Vagina (tissue), 2 donors: ENCODE data around the gene MRNIP. TPM values are rescaled to one million over a fixed set of nuclear protein-coding genes. Genes with fewer than 3 reads are reported as not detected.

Source experiments
- DNase-seq, 2 donors: peaks; one replicate each; pipeline ENCODE4 v3.0.0-alpha.2; 2017; ENCODE audit errors: extremely low spot score in 2 of 2
- H3K27ac ChIP-seq: fragments of 200-600 bp; sonication (generic); one replicate; pipeline ENCODE4 v1.5.1; 2019
- H3K27me3 ChIP-seq: fragments of 200-600 bp; sonication (generic); one replicate; pipeline ENCODE4 v1.5.1; 2019
- H3K36me3 ChIP-seq, 2 donors: fragments of 200-600 bp; sonication (generic); one replicate each; pipeline ENCODE4 v1.5.1; 2017 to 2019
- H3K4me1 ChIP-seq: fragments of 200-600 bp; sonication (generic); one replicate; pipeline ENCODE4 v1.5.1; 2019
- H3K4me3 ChIP-seq, 2 donors: fragments of 200-600 bp; sonication (generic); 1 replicate in 1 of 2; 2 replicates in 1 of 2; pipeline ENCODE4 v1.5.1; 2016 to 2019
- H3K9me3 ChIP-seq: fragments of 200-600 bp; sonication (generic); one replicate; pipeline ENCODE4 v1.5.1; 2019
- CTCF ChIP-seq, 3 experiments: fragments of 450-650 bp in 2 of 3; fragments of 200-600 bp in 1 of 3; sonication (generic) in 1 of 3; IDR thresholded peaks; one replicate each; pipeline ENCODE4 v1.5.1; 2017 to 2019; ENCODE audit warnings: antibody characterized with exemption in 3 of 3, mild to moderate bottlenecking in 2 of 3, moderate library complexity in 2 of 3
- POLR2A ChIP-seq, 2 donors: fragments of 450-650 bp; IDR thresholded peaks; one replicate each; pipeline ENCODE4 v1.6.1; 2017; ENCODE audit warnings: antibody characterized with exemption in 2 of 2, mild to moderate bottlenecking in 2 of 2, moderate library complexity in 2 of 2
- POLR2AphosphoS5 ChIP-seq, 2 donors: sonication (generic); formaldehyde crosslinking; IDR thresholded peaks; one replicate each; pipeline ENCODE4 v1.9.0; 2017; ENCODE audit warnings: antibody characterized with exemption in 2 of 2, mild to moderate bottlenecking in 2 of 2, low read depth in 1 of 2; ENCODE audit not compliant: insufficient read depth in 1 of 2
- intact Hi-C: fragments of 100-400 bp; cut with DNase I; formaldehyde crosslinking; loops from one replicate; pipeline ENCODE4 v1.15.1; 2023
- total RNA-seq: library from RNA; depleted of rRNA; stranded (reverse); fragments of >200 nt; gene quantifications from one replicate; pipeline ENCODE4 v1.2.3, GENCODE V29; 2016

The MRNIP gene
- total RNA-seq, 1 donor from 2014 or later: 53.8 TPM

- H3K4me3 ChIP-seq: no peak overlapping the region
- no peak for TF ChIP-seq POLR2AphosphoS5 (IDR thresholded peaks at IDR 0.05; ENCODE audit: insufficient read depth in 1 of 2, low read depth in 1 of 2)
- no peak for TF ChIP-seq POLR2A (IDR thresholded peaks at IDR 0.05)
- no peak for TF ChIP-seq CTCF (IDR thresholded peaks at IDR 0.05)
- no peaks in the 10 kb centered on the region for H3K27me3 ChIP-seq
- no peak for DNase-seq
- peaks cover 57% of the 10 kb centered on the region for H3K4me1 ChIP-seq
- intact Hi-C loops: loop anchor here (10.0 kb wide), 2 partner anchors 54 to 104 kb away; partner anchors contain the start of genes MRNIP and TBC1D9B
- H3K36me3 ChIP-seq: peaks cover 0 to 44% of the 10 kb centered on the region in 2 donors
- H3K9me3 ChIP-seq: no peaks in the 10 kb centered on the region
- no peak overlapping the region for H3K27ac ChIP-seq
These were observed 57.9 kb downstream of the MRNIP start for GRCh38 chr5:179800696-179801201.

- Histone ChIP-seq H3K27me3 (no peaks in the 10 kb centered on the region), H3K27ac (no peak overlapping the region), H3K36me3 (peaks cover 0 to 44% of the 10 kb centered on the region in 2 donors), H3K9me3 (no peaks in the 10 kb centered on the region), H3K4me1 (peaks cover 59% of the 10 kb centered on the region), H3K4me3 (no peak overlapping the region)
- intact Hi-C loops: loop anchor here (10.0 kb wide), 2 partner anchors 55 to 105 kb away; partner anchors contain the start of genes MRNIP and TBC1D9B
- DNase-seq: no peak
- no peak for TF ChIP-seq POLR2AphosphoS5 (IDR thresholded peaks at IDR 0.05; ENCODE audit: insufficient read depth in 1 of 2, low read depth in 1 of 2)
- no peak for TF ChIP-seq POLR2A (IDR thresholded peaks at IDR 0.05)
- TF ChIP-seq CTCF (IDR thresholded peaks at IDR 0.05): no peak
These were observed 58.4 kb downstream of the MRNIP start for GRCh38 chr5:179800071-179800695.

GRCh38 chr5:179799644-179799973 lies 59.0 kb downstream of the MRNIP start:
- intact Hi-C loops: loop anchor here (5.0 to 10.0 kb wide), 2 partner anchors 37 to 115 kb away; partner anchors contain the start of gene CBY3
- no peak for DNase-seq
- no peak overlapping the region for H3K4me3 ChIP-seq
- no peak for TF ChIP-seq CTCF (IDR thresholded peaks at IDR 0.05)
- TF ChIP-seq POLR2A (IDR thresholded peaks at IDR 0.05): no peak
- no peak for TF ChIP-seq POLR2AphosphoS5 (IDR thresholded peaks at IDR 0.05; ENCODE audit: insufficient read depth in 1 of 2, low read depth in 1 of 2)
- peaks cover 59% of the 10 kb centered on the region for H3K4me1 ChIP-seq
- H3K36me3 ChIP-seq: peaks cover 0 to 44% of the 10 kb centered on the region in 2 donors
- H3K27me3 ChIP-seq: no peaks in the 10 kb centered on the region
- no peaks in the 10 kb centered on the region for H3K9me3 ChIP-seq
- H3K27ac ChIP-seq: no peak overlapping the region

- no peak overlapping the region for H3K4me3 ChIP-seq
- H3K27me3 ChIP-seq: no peaks in the 10 kb centered on the region
- TF ChIP-seq CTCF (IDR thresholded peaks at IDR 0.05) (no peak), POLR2AphosphoS5 (IDR thresholded peaks at IDR 0.05; ENCODE audit: insufficient read depth in 1 of 2, low read depth in 1 of 2) (no peak), POLR2A (IDR thresholded peaks at IDR 0.05) (no peak)
- peak in 1 of 2 donors; percentile 93 for DNase-seq
- H3K27ac ChIP-seq: no peak overlapping the region
- intact Hi-C loops: loop anchor here (5.0 to 10.0 kb wide), 2 partner anchors 37 to 114 kb away; partner anchors contain the start of gene CBY3
- no peaks in the 10 kb centered on the region for H3K9me3 ChIP-seq
- H3K4me1 ChIP-seq: peaks cover 59% of the 10 kb centered on the region
- H3K36me3 ChIP-seq: peaks cover 0 to 44% of the 10 kb centered on the region in 2 donors
These were observed 59.6 kb downstream of the MRNIP start for GRCh38 chr5:179798771-179799643.
